ENCODE data around the gene ZNF3.

ZNF3 gene

DNA sequence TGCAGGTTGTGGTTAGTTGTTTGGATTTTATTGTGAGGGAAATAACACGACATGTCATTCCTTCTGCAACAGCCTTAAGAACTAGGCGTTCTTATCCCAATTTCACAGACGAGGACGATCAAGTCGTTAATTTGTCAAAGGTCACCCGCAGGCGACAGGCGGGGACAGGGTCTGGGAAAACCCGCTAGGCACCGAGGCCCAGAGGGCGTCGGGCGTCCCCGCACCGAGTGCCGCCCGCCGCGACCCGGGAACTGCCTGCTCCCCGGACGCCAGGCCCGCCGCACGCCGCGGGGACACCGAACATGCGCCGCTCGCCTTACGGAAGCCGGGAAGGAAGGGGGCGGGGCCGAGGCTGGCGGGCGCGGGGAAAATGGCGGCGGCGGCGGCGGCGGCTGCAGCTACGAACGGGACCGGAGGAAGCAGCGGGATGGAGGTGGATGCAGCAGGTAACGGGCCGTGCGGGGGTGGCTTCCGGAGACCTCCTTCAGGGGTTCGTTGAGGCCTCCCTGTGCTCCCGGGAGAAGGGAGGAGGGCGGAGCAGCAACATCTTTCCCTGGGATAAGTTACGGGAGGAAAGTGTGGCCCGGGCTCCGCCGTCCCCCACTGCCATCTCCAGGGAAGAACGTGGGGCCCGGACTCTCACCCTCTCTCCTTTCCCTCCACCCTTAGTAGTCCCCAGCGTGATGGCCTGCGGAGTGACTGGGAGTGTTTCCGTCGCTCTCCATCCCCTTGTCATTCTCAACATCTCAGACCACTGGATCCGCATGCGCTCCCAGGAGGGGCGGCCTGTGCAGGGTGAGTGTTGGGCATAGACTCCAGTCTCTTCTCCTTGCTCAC is 7.3 kb upstream of the ZNF3 start, which contains the start of gene COPS6:
Gene COPS6, plus strand, starts transcription at position 349 of the 837 bp plus-strand sequence. Its CDS starts 22 bp downstream, at position 371.
- peak; percentile 64 to 75 for DNase-seq (ENCODE audit: low read depth in 2 of 2, low spot score in 1 of 2)

DNA sequence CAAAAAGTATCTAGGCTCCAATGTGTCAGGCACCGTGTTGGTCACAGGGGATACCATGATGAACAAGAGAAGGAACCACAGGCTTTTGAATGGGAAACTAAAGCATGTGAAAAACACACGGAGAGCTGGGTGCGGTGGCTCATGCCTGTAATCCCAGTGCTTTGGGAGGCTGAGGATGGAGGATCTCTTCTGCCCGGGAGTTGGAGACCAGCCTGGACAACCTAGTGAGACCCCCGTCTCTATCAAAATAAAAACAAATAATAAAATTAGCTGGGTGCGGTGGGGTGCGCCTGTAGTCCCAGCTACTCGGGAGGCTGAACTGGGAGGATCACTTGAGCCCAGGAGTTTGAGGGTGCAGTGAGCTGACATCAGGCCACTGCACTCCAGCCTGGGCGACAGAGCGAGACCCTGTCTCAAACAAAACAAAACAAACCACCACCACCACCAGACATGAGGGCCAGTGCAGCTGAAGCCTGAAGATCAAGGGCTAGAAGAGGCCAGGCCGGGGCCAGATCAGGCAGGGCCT is 6.6 kb upstream of the ZNF3 start:
- no peak for DNase-seq (ENCODE audit: low read depth in 2 of 2, low spot score in 1 of 2)

DNA sequence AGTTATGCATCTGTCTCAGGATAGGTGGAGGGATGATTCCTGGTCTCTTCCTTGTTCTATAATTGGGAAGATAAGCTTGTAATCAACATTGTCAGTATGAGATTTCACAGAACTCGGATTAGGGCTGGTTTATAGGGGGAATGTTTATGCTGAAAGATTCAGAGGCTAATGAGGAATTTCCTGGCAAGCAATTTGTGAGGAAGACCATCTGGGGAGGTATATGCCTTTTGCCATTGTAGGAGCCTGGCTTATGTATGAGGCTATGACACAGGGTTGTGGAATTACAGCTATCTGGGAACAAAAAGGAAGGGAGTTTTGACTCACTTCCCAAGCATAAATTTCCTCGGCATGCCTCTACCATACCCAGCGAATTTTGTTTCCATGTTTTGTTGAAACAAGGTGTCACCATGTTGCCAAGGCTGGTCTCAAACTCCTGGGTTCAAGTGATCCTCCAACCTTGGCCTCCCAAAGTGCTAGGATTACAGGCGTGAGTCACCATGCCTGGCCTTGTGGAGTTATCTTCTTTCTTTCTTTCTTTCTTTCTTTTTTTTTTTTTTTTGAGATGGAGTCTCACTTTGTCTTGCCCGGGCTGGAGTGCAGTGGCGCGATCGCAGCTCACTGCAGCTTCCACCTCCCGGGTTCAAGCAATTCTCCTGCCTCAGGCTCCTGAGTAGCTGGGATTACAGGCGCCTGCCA is 5.7 kb upstream of the ZNF3 start:
- no peak for DNase-seq (ENCODE audit: low read depth in 2 of 2, low spot score in 1 of 2)

DNA sequence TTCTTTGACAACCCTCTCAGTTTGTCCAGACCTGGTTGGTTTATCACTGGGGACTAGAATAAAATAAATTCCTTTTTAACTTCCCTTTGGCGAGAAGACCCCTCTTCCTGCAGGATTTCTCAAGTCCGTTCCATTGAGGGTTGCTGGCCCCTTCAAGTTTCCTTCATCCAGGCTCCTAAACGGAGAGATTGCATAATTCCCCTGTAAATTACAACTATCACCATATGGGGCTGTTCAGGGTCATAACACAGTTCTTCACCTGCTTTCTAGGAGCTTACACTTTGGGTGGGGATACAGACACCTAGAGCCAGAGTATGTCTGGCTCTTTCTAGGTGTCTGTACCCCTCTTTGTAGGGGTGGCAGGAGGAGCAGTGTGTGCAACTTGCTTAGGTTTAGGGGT is 4.0 kb upstream of the ZNF3 start:
- DNase-seq (ENCODE audit: low read depth in 2 of 2, low spot score in 1 of 2), result no peak

DNA sequence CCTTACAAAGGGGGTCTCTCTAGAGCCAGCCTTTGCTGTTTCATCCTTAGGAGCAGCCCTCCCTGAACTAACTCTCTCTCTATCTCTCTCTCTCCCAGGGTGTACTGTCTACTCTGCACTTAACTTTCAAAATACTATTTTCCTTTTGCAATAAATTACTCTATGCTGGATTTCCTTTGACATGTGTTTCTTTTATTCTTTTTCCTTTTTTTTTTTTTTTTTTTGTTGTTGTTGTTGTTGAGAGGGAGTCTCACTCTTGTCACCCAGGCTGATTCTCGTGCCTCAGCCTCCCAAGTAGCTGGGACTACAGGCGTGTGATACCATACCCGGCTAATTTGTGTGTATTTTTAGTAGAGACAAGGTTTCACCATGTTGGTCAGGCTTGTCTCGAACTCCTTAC is 1.5 kb upstream of the ZNF3 start:
- DNase-seq (ENCODE audit: low read depth in 2 of 2, low spot score in 1 of 2), result no peak

DNA sequence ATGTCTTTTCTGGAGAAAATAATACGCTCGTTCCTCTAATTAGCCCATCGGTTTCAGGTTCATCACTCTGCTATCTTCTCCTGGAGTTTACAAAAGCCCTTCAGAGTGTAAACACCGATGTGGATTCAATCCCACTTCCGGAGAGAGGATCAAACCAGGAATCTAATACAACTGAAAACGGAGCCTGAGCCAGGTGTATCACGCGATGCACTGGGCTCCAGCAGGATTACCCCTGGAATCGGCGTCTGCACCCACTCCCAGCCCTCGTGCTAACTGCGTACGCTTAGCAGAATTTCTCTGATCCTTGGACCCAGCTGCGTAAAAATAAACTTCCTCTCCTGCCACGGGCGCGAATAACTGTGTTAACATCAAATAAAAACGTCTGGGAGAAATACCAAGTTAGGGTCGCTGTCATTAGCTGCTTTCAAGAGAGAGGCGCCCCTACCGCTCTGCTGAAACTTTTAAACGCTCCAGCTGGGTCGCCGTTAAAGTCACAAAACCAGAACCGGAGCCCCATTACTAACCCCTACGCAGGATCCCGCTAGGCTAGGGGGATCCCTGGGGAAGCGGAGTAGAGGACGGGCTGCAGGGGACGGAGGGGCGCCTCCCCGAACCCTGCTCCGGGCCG is 502 bp downstream of the ZNF3 start:
- DNase-seq (ENCODE audit: low read depth in 2 of 2, low spot score in 1 of 2), result no peak

DNA sequence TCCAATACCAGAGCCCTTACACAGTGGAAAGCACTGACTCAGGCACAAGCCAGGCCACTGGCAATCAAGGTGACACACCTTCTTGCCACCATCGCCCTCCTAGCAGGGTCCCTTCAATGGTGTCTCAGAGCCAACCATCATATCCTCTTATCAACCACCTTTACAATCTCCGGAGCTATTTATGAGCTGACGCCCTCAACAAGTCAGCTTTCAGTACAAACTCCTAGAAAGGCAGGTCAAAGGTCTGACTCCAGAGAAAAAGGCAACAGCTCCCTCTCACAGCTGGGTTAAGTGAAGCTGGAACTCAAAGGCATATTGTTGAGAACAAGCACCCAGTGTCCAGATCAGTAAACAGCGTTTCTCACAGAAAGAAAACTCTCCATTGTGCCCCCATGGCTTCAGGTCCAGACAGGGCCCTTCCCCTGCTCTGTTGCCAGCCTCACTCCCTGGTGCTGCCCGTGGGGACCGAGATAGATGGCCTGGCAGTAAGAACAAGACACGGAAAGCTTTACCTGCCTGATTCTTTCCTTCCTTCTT is 2.4 kb downstream of the ZNF3 start:
- no peak for DNase-seq (ENCODE audit: low read depth in 2 of 2, low spot score in 1 of 2)

DNA sequence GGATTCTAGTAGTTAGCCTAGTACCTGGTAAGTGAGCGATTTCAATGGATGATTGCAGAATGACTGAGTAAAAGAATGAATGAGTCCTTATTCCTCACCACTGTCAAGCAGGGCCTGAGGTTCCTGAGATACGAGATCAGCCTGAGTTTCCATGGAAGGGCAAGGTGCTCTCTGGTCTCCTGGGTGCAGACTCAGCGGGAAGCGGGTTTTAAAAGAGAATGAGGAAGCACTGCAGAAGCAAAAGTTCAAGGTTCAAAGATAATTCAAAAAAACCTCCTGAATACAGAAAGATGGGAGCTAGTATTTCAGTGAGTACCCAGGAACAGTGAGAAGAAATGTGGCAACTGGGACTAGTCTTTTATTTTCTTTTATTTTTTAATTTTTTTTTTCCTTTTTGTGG is 4.3 kb downstream of the ZNF3 start:
- no peak for DNase-seq (ENCODE audit: low read depth in 2 of 2, low spot score in 1 of 2)

DNA sequence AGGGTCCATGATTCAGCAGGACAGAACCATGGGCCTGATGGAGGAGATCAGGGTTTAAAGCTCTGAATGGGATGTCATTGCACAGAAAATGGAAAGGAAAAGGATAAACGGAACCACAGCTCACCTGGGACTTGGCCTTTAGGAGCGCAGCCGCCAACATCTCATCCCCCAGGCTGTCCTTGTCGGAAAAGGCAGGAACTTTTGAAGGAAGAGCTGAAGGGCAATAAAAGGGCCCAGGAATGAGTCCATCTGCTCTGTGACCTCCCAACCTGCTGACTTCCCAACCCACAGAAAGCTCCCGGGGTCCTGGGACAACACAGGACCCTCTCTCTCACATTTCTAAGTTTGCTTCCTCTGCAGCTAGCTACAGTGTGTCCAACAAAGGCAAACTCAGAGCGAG is 6.1 kb downstream of the ZNF3 start:
- DNase-seq (ENCODE audit: low read depth in 2 of 2, low spot score in 1 of 2), result no peak

DNA sequence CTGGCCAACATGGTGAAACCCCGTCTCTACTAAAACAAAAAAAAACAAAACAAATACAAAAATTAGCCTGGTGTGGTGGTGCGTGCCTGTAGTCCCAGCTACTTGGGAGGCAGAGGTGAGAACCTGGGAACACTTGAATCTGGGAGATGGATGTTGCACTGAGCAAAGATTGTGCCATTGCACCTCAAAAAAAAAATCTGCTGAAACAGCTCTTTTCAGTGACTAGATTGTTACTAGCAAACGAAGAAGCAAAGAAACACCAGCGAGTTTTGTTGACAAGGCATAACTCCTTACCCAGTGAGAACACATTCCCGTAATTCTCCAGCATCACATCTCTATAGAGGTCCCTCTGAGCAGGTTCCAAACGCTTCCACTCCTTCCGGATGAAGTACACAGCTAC is 6.7 kb downstream of the ZNF3 start:
- DNase-seq (ENCODE audit: low read depth in 2 of 2, low spot score in 1 of 2), result no peak

DNA sequence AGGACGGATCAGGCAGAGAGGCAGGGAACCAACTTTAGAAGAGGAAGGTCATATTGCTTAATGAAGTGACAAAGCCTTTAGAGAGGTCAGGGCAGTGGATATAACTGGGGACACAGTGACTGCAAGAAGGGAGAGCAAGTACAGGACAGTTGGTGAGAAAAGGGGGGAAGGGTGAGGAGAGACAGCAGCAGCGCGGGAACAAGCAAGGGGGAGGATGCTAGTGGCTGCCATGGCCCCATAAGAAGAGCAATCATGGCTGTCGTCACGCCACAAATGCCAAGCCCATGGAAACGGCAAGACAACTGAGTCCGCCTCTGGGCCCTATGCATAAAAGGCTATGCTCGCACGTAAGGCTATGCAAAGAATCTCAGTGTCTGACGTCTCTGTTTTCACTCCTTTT is 9.1 kb downstream of the ZNF3 start:
- DNase-seq (ENCODE audit: low read depth in 2 of 2, low spot score in 1 of 2), result no peak

DNA sequence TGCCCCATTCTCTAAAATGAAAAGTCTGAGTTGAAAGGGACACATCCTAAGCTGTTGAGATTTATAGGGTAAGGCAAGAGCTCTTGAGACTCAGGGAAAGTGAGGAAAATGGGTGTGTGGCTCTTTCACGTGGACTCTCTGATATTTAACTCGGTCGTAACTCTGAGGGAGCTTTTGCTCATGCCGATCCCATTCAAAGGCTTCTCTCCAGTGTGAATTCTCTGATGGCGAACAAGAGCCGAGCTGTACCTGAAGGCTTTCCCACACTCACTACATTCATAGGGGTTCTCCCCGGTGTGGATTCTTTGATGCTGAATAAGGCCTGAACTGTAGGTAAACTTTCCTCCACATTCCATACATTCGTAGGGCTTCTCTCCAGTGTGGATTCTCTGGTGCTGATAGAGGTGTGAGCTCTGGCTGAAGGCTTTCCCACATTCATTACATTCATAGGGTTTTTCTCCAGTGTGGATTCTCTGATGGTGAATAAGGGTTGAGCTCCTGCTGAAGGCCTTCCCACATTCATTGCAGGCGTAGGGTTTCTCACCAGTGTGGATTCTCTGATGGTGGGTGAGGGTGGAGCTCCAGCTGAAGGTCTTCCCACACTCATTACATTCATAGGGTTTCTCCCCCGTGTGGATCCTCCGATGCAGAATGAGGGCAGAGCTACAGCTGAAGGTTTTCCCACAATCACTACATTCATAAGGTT is 10.4 kb downstream of the ZNF3 start:
- no peak for DNase-seq (ENCODE audit: low read depth in 2 of 2, low spot score in 1 of 2)

DNA sequence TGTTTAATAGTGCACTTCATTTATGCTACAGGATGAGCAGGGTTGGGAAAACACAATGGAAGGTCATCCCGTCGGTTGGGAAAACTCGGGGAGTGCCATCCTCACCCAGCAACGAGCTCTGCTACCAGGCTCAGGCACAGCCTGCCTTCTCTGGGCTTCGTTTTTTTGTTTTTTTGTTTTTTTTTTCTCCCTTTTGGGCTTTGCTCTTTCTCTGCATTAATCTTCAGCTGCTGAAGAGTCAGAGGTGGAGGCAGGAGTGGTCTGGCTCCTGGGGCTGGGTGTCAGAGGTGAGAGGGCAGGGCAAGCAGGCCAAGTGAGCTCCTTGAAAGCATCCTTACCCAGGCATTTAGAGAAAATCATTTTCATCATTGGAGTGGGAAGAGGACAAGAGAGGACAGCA is 11.5 kb downstream of the ZNF3 start:
- no peak for DNase-seq (ENCODE audit: low read depth in 2 of 2, low spot score in 1 of 2)

DNA sequence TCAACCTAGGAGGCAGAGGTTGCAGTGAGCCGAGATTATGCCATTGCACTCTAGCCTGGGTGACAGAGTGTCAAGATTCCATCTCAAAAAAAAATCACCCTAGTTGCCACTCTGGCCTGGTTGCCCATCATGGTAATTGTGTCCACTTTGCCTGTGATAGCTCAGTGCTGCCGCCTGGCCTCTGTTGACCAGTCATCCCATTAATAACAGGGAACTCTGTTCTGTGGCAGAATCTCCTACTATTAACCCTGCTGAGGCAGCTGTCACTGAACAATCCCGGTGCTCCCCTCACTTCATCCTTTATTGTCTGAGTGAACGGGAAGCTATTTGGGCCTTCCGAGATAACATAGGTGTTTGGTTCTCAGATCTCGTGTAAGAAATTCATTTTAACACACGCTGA is 14.6 kb downstream of the ZNF3 start:
- no peak for DNase-seq (ENCODE audit: low read depth in 2 of 2, low spot score in 1 of 2)

DNA sequence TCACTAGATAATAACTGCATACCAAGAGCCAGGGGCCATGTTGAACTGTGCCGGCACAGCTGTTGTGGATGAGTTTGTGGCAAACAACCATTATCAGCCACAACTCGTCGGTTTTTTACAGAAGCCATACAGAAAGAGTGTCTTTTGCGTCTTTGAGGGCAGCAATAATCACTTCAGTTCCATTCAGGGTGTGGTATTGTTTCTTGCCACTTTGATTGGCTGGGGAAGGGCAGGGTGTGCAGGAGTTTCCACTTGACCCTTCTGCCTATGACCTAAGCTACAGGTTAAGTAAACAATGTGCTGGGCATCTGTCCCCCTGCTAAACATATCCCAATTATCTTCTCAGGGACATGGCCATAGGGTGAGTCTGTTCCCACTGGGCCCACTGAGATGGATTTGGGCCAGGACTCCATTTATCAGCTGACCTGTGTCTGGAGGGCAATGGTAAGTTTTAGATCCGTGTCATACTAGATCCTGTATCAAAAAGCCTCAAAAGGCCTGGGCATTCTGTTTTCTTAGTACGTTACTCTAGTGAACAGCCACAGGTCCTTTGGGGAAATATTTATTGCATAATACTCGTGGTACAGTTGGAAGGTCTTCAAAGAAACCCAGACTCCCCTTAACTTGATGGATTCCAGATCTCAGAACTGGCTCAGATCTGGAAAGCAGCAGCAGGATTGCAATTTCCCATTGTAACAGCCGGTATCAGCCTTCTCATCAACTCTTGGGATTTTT is 15.9 kb downstream of the ZNF3 start:
- no peak for DNase-seq (ENCODE audit: low read depth in 2 of 2, low spot score in 1 of 2)

DNA sequence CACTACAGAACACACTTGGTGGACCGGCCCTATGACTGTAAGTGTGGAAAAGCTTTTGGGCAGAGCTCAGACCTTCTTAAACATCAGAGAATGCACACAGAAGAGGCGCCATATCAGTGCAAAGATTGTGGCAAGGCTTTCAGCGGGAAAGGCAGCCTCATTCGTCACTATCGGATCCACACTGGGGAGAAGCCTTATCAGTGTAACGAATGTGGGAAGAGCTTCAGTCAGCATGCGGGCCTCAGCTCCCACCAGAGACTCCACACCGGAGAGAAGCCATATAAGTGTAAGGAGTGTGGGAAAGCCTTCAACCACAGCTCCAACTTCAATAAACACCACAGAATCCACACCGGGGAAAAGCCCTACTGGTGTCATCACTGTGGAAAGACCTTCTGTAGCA is 17.4 kb downstream of the ZNF3 start:
- DNase-seq (ENCODE audit: low read depth in 2 of 2, low spot score in 1 of 2), result no peak

DNA sequence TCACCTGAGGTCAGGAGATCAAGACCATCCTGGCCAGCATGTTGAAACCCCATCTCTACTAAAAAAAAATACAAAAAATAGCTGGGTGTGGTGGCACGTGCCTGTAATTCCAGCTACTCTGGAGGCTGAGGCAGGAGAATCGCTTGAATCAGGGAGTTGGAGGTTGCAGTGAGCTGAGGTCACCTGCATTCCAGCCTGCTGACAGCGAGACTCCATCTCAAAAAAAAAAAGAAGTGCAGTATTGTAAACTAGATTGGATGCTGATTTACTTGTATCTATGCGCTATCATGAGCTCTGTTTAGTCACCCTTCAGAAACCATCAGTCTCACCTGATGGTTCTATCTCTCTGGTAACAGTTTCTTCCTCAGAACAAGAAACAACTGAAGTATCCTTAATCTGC is 18.1 kb downstream of the ZNF3 start:
- no peak for DNase-seq (ENCODE audit: low read depth in 2 of 2, low spot score in 1 of 2)

DNA sequence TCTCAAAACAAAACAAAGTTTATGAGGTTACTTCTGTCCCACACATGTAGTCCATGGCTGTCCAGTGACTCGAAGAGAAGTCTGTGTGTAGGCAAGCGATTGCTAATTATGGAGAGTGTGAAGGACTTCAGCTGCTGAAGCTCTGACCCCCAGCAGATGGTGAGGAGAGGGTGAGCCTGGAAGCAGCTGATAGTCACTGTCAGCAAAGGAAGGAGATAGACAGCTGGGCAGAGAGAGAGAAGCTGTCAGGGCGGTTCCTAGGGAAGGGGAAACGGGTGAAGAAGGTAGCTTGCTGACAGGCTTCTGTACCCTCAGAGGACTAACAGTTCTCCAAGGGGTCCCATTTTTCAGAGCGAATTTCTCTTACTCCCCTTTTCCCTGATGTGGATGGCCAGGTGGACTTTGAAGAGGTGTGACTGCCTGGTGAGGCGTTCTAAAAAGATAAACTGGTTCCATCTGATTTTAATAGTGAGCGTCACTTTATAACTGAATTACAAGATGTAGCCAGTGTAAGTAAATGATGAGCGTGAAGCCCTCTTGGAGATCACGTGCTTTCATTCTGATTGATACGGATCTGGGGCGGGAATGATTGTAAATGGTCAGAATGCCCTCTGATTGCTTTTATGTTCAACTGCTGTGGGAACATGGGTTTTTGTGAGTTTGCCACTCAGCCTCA is 19.9 kb downstream of the ZNF3 start:
- DNase-seq (ENCODE audit: low read depth in 2 of 2, low spot score in 1 of 2), result no peak

DNA sequence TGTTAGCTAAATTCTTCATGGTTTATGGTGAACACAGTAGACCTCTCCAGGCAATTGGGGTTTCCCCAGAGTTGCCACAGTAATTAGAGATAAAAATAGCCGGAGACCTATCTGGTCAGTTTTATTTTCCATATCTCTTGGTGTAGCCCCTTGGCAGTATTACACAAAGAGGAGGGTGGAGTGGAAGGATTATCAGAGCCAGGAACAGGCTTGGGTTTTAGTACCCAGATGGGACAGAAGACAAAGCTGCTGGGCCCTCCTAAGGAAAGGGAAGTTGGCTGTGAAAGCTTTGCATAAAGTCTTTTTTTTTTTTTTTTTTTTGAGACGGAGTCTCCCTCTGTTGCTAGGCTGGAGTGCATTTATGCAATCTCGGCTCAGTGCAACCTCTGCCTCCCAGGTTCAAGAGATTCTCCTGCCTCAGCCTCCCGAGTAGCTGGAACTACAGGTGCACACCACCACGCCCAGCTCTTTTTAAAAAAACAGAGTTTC is 22.2 kb downstream of the ZNF3 start:
- DNase-seq (ENCODE audit: low read depth in 2 of 2, low spot score in 1 of 2), result no peak

DNA sequence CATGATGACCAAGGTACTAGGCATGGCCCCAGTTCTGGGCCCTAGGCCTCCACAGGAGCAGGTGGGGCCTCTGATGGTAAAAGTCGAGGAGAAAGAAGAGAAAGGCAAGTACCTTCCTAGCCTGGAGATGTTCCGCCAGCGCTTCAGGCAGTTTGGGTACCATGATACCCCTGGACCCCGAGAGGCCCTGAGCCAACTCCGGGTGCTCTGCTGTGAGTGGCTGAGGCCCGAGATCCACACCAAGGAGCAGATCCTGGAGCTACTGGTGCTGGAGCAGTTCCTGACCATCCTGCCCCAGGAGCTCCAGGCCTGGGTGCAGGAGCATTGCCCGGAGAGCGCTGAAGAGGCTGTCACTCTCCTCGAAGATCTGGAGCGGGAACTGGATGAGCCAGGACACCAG is 24.5 kb downstream of the ZNF3 start:
- no peak for DNase-seq (ENCODE audit: low read depth in 2 of 2, low spot score in 1 of 2)
